ENCODE results near the gene ASCL4. TPM values are rescaled to one million over a fixed set of nuclear protein-coding genes. Genes with fewer than 3 reads are reported as not detected.

The ASCL4 gene
- total and polyA plus RNA-seq, 2 experiments from 2014 or later: 0.30 TPM; not detected in 1

- DNase-seq (ENCODE audit: low spot score): no peak
- Histone ChIP-seq H3K9me3 (ENCODE audit: low read depth) (no peaks in the 10 kb centered on the region), H2AFZ (no peak overlapping the region), H3K36me3 (replicated peaks; ENCODE audit: insufficient read depth, low read depth) (no peaks in the 10 kb centered on the region), H3K4me2 (no peak overlapping the region), H3K9me2 (replicated peaks; ENCODE audit: insufficient read depth) (no peaks in the 10 kb centered on the region), H3K4me3 (no peak overlapping the region), H3K4me1 (ENCODE audit: insufficient read depth) (peaks cover 6% of the 10 kb centered on the region), H4K20me1 (ENCODE audit: insufficient read depth, poor library complexity, severe bottlenecking) (no peaks in the 10 kb centered on the region), H3K27me3 (peaks cover 49% of the 10 kb centered on the region), H3K79me2 (no peaks in the 10 kb centered on the region), H3K27ac (no peak overlapping the region)
- no peak for TF ChIP-seq CTCF (IDR thresholded peaks at IDR 0.05; ENCODE audit: poor library complexity)
- no peak for TF ChIP-seq EZH2 (IDR thresholded peaks at IDR 0.05; ENCODE audit: borderline replicate concordance)
- TF ChIP-seq EZH2phosphoT487 (IDR thresholded peaks at IDR 0.05; ENCODE audit: low read depth, severe bottlenecking, unreplicated experiment): no peak
- 81% methylated on average over 7 of the region's 7 CpGs for WGBS (ENCODE audit: low lambda C conversion rate, missing lambda C conversion rate)
These were observed 4.8 kb downstream of the ASCL4 start for GRCh38 chr12:107779077-107779831.

GRCh38 chr12:107780298-107780697 is 5.8 kb downstream of the ASCL4 start:
- Histone ChIP-seq H2AFZ (no peak overlapping the region), H3K9me3 (ENCODE audit: low read depth) (no peaks in the 10 kb centered on the region), H4K20me1 (ENCODE audit: insufficient read depth, poor library complexity, severe bottlenecking) (no peaks in the 10 kb centered on the region), H3K4me2 (no peak overlapping the region), H3K27ac (no peak overlapping the region), H3K4me3 (no peak overlapping the region), H3K4me1 (ENCODE audit: insufficient read depth) (peaks cover 3% of the 10 kb centered on the region), H3K9me2 (replicated peaks; ENCODE audit: insufficient read depth) (no peaks in the 10 kb centered on the region), H3K36me3 (replicated peaks; ENCODE audit: insufficient read depth, low read depth) (no peaks in the 10 kb centered on the region), H3K27me3 (peaks cover 38% of the 10 kb centered on the region), H3K79me2 (no peaks in the 10 kb centered on the region)
- WGBS (ENCODE audit: low lambda C conversion rate, missing lambda C conversion rate): 39% methylated on average over 1 of the region's 1 CpG
- DNase-seq (ENCODE audit: low spot score): no peak
- TF ChIP-seq CTCF (IDR thresholded peaks at IDR 0.05; ENCODE audit: poor library complexity): no peak

GRCh38 chr12:107782067-107782466 is 7.6 kb downstream of the ASCL4 start:
- Histone ChIP-seq H3K9me2 (replicated peaks; ENCODE audit: insufficient read depth) (no peaks in the 10 kb centered on the region), H3K4me1 (ENCODE audit: insufficient read depth) (no peaks in the 10 kb centered on the region), H3K27me3 (peaks cover 21% of the 10 kb centered on the region), H3K4me3 (no peak overlapping the region), H4K20me1 (ENCODE audit: insufficient read depth, poor library complexity, severe bottlenecking) (no peaks in the 10 kb centered on the region), H3K36me3 (replicated peaks; ENCODE audit: insufficient read depth, low read depth) (no peaks in the 10 kb centered on the region), H3K27ac (no peak overlapping the region), H3K79me2 (no peaks in the 10 kb centered on the region), H3K4me2 (no peak overlapping the region), H2AFZ (no peak overlapping the region), H3K9me3 (ENCODE audit: low read depth) (no peaks in the 10 kb centered on the region)
- DNase-seq (ENCODE audit: low spot score): no peak
- TF ChIP-seq EZH2phosphoT487 (IDR thresholded peaks at IDR 0.05; ENCODE audit: low read depth, severe bottlenecking, unreplicated experiment): no peak
- WGBS (ENCODE audit: low lambda C conversion rate, missing lambda C conversion rate): 45% methylated on average over 2 of the region's 2 CpGs

- H2AFZ ChIP-seq: no peak overlapping the region
- no peak overlapping the region for H3K4me3 ChIP-seq
- H3K27ac ChIP-seq: no peak overlapping the region
- no peaks in the 10 kb centered on the region for H3K79me2 ChIP-seq
- H3K9me2 ChIP-seq (replicated peaks; ENCODE audit: insufficient read depth): no peaks in the 10 kb centered on the region
- no peak for TF ChIP-seq EZH2phosphoT487 (IDR thresholded peaks at IDR 0.05; ENCODE audit: low read depth, severe bottlenecking, unreplicated experiment)
- TF ChIP-seq CTCF (IDR thresholded peaks at IDR 0.05; ENCODE audit: poor library complexity): no peak
- no peak for TF ChIP-seq EZH2 (IDR thresholded peaks at IDR 0.05; ENCODE audit: borderline replicate concordance)
- H3K4me1 ChIP-seq (ENCODE audit: insufficient read depth): no peaks in the 10 kb centered on the region
- no peak for DNase-seq (ENCODE audit: low spot score)
- H3K27me3 ChIP-seq: peaks cover 9% of the 10 kb centered on the region
- no peaks in the 10 kb centered on the region for H4K20me1 ChIP-seq (ENCODE audit: insufficient read depth, poor library complexity, severe bottlenecking)
- 82% methylated on average over 6 of the region's 6 CpGs for WGBS (ENCODE audit: low lambda C conversion rate, missing lambda C conversion rate)
- no peaks in the 10 kb centered on the region for H3K36me3 ChIP-seq (replicated peaks; ENCODE audit: insufficient read depth, low read depth)
- no peak overlapping the region for H3K4me2 ChIP-seq
- no peaks in the 10 kb centered on the region for H3K9me3 ChIP-seq (ENCODE audit: low read depth)
These were observed 9.2 kb downstream of the ASCL4 start for GRCh38 chr12:107783406-107784376.
